Lower leg skin (tissue), 4 donors: Measurements from ENCODE around the gene GNB1. TPM values are rescaled to one million over a fixed set of nuclear protein-coding genes. Genes with fewer than 3 reads are reported as not detected.

Source experiments
- DNase-seq, 2 donors: peaks; one replicate each; pipeline ENCODE4 v3.0.0-alpha.2; 2019; ENCODE audit warnings: low spot score in 2 of 2
- H3K4me3 ChIP-seq: fragments of 200-600 bp; sonication (generic); 2 replicates; pipeline ENCODE4 v1.5.1; 2017; ENCODE audit warnings: mild to moderate bottlenecking, low read depth; ENCODE audit not compliant: poor library complexity, severe bottlenecking
- CTCF ChIP-seq, 3 donors: fragments of 450-650 bp; IDR thresholded peaks; one replicate each; pipeline ENCODE4 v1.5.1; 2016; ENCODE audit warnings: antibody characterized with exemption in 3 of 3, mild to moderate bottlenecking in 3 of 3, moderate library complexity in 2 of 3
- POLR2A ChIP-seq, 2 donors: fragments of 450-650 bp; IDR thresholded peaks; one replicate each; pipeline ENCODE4 v1.6.1; 2016 to 2017; ENCODE audit warnings: antibody characterized with exemption in 2 of 2, mild to moderate bottlenecking in 1 of 2, moderate library complexity in 1 of 2
- WGBS, 2 donors: methylation state at CpG; one replicate each; pipeline ENCODE4 v1.1.5; 2018; 5-methylcytosine and 5-hydroxymethylcytosine counted together
- intact Hi-C: fragments of 100-400 bp; cut with DNase I; formaldehyde crosslinking; loops from one replicate; pipeline ENCODE4 v1.15.0; 2023; ENCODE audit warnings: low total_unique reads
- total RNA-seq, 4 donors: library from RNA; depleted of rRNA; stranded (reverse); fragments of >200 nt; gene quantifications; one replicate each; pipeline ENCODE4 v1.1.0, GENCODE V29; 2016

The GNB1 gene
- total RNA-seq, 4 donors from 2014 or later, result 103 to 141 (median 123) TPM

- TF ChIP-seq POLR2A (IDR thresholded peaks at IDR 0.05) (no peak), CTCF (IDR thresholded peaks at IDR 0.05) (no peak)
- DNase-seq, result no peak
- WGBS, 2 donors, result 38 to 43% methylated on average over 6 of the region's 6 CpGs
- no peak overlapping the region for H3K4me3 ChIP-seq
- intact Hi-C loops, result no loop called here
These were observed 57.0 kb downstream of the GNB1 start for GRCh38 chr1:1833916-1834325.

DNA sequence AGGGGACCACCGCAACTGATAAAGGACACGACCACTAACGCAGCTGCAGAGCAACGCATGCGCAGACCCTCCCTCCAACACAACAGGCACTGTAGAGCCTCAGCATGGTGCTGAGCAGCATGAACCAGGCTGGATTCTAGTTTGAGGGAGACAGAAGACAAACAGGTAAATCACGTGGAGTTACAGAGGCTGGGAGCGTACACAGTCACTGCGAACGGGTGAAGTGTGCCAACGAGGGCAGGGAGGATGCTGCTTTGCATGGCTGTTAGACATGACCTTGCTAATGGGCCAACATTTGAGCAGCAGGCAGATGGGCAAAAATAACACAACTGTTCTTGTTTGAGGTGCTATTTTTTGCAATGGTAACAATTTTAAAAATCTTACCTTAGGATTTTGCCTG is 57.4 kb downstream of the GNB1 start:
- peak in 1 of 2 donors; percentile 37 for DNase-seq
- 54 to 58% methylated on average over 10 of the region's 10 CpGs for WGBS, 2 donors

DNA sequence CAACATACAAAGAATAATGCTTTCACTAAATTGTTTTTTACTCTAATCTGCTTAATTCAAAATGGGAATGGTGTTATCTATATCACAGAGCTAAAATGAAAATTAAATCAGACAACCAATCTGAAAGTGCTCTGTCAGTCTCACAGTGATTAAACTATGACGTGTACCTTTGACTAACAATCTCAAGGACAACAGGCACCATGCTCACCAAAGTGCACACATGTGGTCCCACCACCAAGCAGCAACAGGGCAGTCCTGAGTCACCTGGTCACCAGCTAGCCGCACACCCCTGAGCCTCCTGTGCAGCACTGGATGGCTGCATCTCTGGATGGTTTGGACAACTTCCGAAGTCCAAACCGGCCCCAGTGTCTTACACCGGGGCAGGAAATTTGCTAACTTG is 58.1 kb downstream of the GNB1 start:
- WGBS, 2 donors, result 78 to 79% methylated on average over 5 of the region's 5 CpGs
- intact Hi-C loops, result no loop called here
- H3K4me3 ChIP-seq, result no peak overlapping the region
- no peak for DNase-seq
- TF ChIP-seq POLR2A (IDR thresholded peaks at IDR 0.05), result no peak
- no peak for TF ChIP-seq CTCF (IDR thresholded peaks at IDR 0.05)

More for the DNA sequence above, 57.4 kb downstream of the GNB1 start:
- H3K4me3 ChIP-seq, result no peak overlapping the region
- intact Hi-C loops, result no loop called here
- TF ChIP-seq CTCF (IDR thresholded peaks at IDR 0.05) (no peak), POLR2A (IDR thresholded peaks at IDR 0.05) (no peak)

DNA sequence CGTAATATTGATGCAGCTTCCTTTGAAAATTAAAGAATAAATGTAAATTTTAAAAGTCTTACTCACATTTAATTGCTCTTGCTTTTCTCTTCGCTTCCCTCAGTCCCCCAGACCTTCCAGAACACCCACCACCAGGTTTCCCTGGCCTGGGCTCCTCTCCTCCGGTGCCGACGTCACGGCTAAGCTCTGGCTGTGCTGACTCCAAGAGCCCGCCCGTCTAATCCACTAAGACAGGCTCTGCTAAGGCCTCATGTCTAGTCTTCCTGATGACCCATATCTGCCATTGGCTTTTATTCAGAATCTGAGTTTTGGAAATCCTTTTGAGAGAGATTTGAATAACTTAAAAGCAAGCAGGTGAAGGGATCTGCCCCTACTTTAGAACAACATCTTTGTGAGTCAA is 58.7 kb downstream of the GNB1 start:
- no peak overlapping the region for H3K4me3 ChIP-seq
- no peak for DNase-seq
- intact Hi-C loops, result no loop called here
- 87 to 90% methylated on average over 8 of the region's 8 CpGs for WGBS, 2 donors
- TF ChIP-seq CTCF (IDR thresholded peaks at IDR 0.05) (no peak), POLR2A (IDR thresholded peaks at IDR 0.05) (no peak)

- WGBS, 2 donors, result 51 to 57% methylated on average over 14 of the region's 14 CpGs
- intact Hi-C loops, result no loop called here
- H3K4me3 ChIP-seq, result no peak overlapping the region
- DNase-seq, result no peak
- no peak for TF ChIP-seq POLR2A (IDR thresholded peaks at IDR 0.05)
- TF ChIP-seq CTCF (IDR thresholded peaks at IDR 0.05), result no peak
These were observed 63.6 kb downstream of the GNB1 start for GRCh38 chr1:1827089-1827848.
